COR-L47 (cell line): ENCODE results near the gene GBA2.
A peak's percentile ranks its signal among the peaks of the same experiment; 100 is the strongest.

Experiments used
- DNase-seq: peaks from one replicate; lab custom pipeline; 2025; lab: John Stamatoyannopoulos, UW

The GBA2 gene

GRCh38 chr9:35738924-35739323 lies 10.1 kb downstream of the GBA2 start:
- DNase-seq, result no peak

GRCh38 chr9:35738186-35738585 lies 10.8 kb downstream of the GBA2 start:
- no peak for DNase-seq

GRCh38 chr9:35737143-35737542 lies 11.9 kb downstream of the GBA2 start:
- no peak for DNase-seq

GRCh38 chr9:35736201-35736633 lies 12.8 kb downstream of the GBA2 start:
- peak; percentile 25 for DNase-seq

GRCh38 chr9:35734096-35734495 lies 14.9 kb downstream of the GBA2 start:
- no peak for DNase-seq

GRCh38 chr9:35732800-35733541 lies 16.1 kb downstream of the GBA2 start:
- DNase-seq, result peak; percentile 48

GRCh38 chr9:35732185-35732799 lies 16.7 kb downstream of the GBA2 start, which contains the start of the genes CREB3 and TLN1:
TSS of gene CREB3 (plus strand) at chr9:35732666. CDS start at chr9:35732773, 107 bp downstream.
TSS of gene TLN1 (minus strand) at chr9:35732195. CDS start at chr9:35725694, 6,501 bp downstream.
- DNase-seq, result peak; percentile 97

GRCh38 chr9:35731415-35732184 lies 17.4 kb downstream of the GBA2 start:
- no peak for DNase-seq

GRCh38 chr9:35730486-35730854 lies 18.6 kb downstream of the GBA2 start:
- no peak for DNase-seq

- peak; percentile 15 for DNase-seq
Measured at GRCh38 chr9:35729700-35730485, 19.1 kb downstream of the GBA2 start.

- DNase-seq, result no peak
Measured at GRCh38 chr9:35729101-35729500, 19.9 kb downstream of the GBA2 start.

GRCh38 chr9:35728041-35728971 lies 20.7 kb downstream of the GBA2 start:
- no peak for DNase-seq

- no peak for DNase-seq
Measured at GRCh38 chr9:35727676-35728040, 21.4 kb downstream of the GBA2 start.

GRCh38 chr9:35726931-35727330 lies 22.1 kb downstream of the GBA2 start:
- DNase-seq, result no peak

GRCh38 chr9:35725362-35725761 lies 23.7 kb downstream of the GBA2 start:
- no peak for DNase-seq

GRCh38 chr9:35723908-35724307 lies 25.1 kb downstream of the GBA2 start:
- DNase-seq, result no peak

- DNase-seq, result no peak
Measured at GRCh38 chr9:35723426-35723825, 25.6 kb downstream of the GBA2 start.

- no peak for DNase-seq
Measured at GRCh38 chr9:35719546-35719945, 29.5 kb downstream of the GBA2 start.

GRCh38 chr9:35718721-35719511 lies 30.1 kb downstream of the GBA2 start:
- no peak for DNase-seq
